ENCODE data around the gene LRRC38. TPM values are rescaled to one million over a fixed set of nuclear protein-coding genes. Genes with fewer than 3 reads are reported as not detected.
"Not testable (repeated sequence)": the region's sequence is repeated elsewhere in the genome, so short reads cannot be mapped to it uniquely, and the experiment has no call there.

The LRRC38 gene
- total and polyA plus RNA-seq, 2 donors (not counting 1 experiment from before 2014, with no cell fraction given): not detected

- Histone ChIP-seq H3K79me2 (ENCODE audit: control insufficient read depth, insufficient read depth, low read length) (no peaks in the 10 kb centered on the region), H3K4me1 (ENCODE audit: control insufficient read depth, extremely low read depth, insufficient read depth, low read length) (no peaks in the 10 kb centered on the region), H2AFZ (ENCODE audit: low read length) (no peak overlapping the region), H3K9ac (ENCODE audit: insufficient read depth, low read length) (no peak overlapping the region), H4K20me1 (ENCODE audit: control insufficient read depth, extremely low read depth, insufficient read depth, low read length) (no peaks in the 10 kb centered on the region), H3K27me3 (ENCODE audit: control insufficient read depth, insufficient read depth, low read length) (no peaks in the 10 kb centered on the region), H3K36me3 (ENCODE audit: control insufficient read depth, insufficient read depth, low read length) (no peaks in the 10 kb centered on the region), H3K9me3 (ENCODE audit: control insufficient read depth, insufficient read depth, low read depth, low read length) (no peaks in the 10 kb centered on the region), H3K4me2 (ENCODE audit: extremely low read depth, insufficient read depth, low read length) (no peak overlapping the region), H3K27ac (ENCODE audit: insufficient read depth, low read length) (no peak overlapping the region), H3K4me3 (replicated peaks in 1 of 4; ENCODE audit: control extremely low read depth in 1 of 4, insufficient read depth in 1 of 4, low read depth in 3 of 4, low read length in 4 of 4) (no peak overlapping the region)
- no peak for DNase-seq (ENCODE audit: low read depth in 2 of 2)
- TF ChIP-seq, protein P1, sequence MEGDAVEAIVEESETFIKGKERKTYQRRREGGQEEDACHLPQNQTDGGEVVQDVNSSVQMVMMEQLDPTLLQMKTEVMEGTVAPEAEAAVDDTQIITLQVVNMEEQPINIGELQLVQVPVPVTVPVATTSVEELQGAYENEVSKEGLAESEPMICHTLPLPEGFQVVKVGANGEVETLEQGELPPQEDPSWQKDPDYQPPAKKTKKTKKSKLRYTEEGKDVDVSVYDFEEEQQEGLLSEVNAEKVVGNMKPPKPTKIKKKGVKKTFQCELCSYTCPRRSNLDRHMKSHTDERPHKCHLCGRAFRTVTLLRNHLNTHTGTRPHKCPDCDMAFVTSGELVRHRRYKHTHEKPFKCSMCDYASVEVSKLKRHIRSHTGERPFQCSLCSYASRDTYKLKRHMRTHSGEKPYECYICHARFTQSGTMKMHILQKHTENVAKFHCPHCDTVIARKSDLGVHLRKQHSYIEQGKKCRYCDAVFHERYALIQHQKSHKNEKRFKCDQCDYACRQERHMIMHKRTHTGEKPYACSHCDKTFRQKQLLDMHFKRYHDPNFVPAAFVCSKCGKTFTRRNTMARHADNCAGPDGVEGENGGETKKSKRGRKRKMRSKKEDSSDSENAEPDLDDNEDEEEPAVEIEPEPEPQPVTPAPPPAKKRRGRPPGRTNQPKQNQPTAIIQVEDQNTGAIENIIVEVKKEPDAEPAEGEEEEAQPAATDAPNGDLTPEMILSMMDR (conservative IDR thresholded peaks at IDR 0.05 in 1 of 2, IDR thresholded peaks at IDR 0.05 in 1 of 2; ENCODE audit: low read depth in 1 of 2, low read length in 2 of 2): no peak
- TF ChIP-seq EZH2 (IDR thresholded peaks at IDR 0.05; ENCODE audit: low read length, missing control alignments): no peak
Measured at GRCh38 chr1:13435458-13435857, 78.3 kb downstream of the LRRC38 start.

DNA sequence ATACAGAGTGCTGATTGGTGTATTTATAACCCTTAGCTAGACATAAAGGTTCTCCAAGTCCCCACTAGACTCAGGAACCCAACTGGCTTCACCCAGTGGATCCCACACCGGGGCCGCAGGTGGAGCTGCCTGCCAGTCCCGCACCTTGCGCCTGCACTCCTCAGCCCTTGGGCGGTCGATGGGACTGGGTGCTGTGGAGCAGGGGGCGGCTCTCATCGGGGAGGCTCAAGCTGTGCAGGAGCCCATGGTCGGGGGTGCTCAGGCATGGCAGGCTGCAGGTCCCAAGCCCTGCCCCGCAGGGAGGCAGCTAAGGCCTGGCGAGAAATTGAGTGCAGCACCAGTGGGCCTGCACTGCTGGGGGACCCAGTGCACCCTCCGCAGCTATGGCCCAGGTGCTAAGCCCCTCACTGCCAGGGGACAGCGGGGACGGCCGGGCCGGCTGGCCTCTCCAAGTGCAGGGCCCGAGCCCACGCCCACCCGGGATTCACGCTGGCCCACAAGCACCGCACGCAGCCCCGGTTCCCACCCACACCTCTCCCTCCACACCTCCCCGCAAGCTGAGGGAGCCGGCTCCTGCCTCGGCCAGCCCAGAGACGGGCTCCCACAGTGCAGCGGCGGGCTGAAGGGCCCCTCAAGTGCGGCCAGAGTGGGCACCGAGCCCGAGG is 80.0 kb downstream of the LRRC38 start:
- DNase-seq (ENCODE audit: low read depth in 2 of 2); H3K27me3 ChIP-seq (ENCODE audit: control insufficient read depth, insufficient read depth, low read length); H4K20me1 ChIP-seq (ENCODE audit: control insufficient read depth, extremely low read depth, insufficient read depth, low read length); H3K27ac ChIP-seq (ENCODE audit: insufficient read depth, low read length); H3K79me2 ChIP-seq (ENCODE audit: control insufficient read depth, insufficient read depth, low read length); H3K4me2 ChIP-seq (ENCODE audit: extremely low read depth, insufficient read depth, low read length); H2AFZ ChIP-seq (ENCODE audit: low read length); H3K9ac ChIP-seq (ENCODE audit: insufficient read depth, low read length); H3K4me3 ChIP-seq (replicated peaks in 1 of 4; ENCODE audit: control extremely low read depth in 1 of 4, insufficient read depth in 1 of 4, low read depth in 3 of 4, low read length in 4 of 4); H3K9me3 ChIP-seq (ENCODE audit: control insufficient read depth, insufficient read depth, low read depth, low read length); H3K36me3 ChIP-seq (ENCODE audit: control insufficient read depth, insufficient read depth, low read length); H3K4me1 ChIP-seq (ENCODE audit: control insufficient read depth, extremely low read depth, insufficient read depth, low read length): not testable (repeated sequence)

GRCh38 chr1:13432251-13432650 is 81.6 kb downstream of the LRRC38 start:
- no peak for DNase-seq (ENCODE audit: low read depth in 2 of 2)
- Histone ChIP-seq H3K4me2 (ENCODE audit: extremely low read depth, insufficient read depth, low read length) (no peak overlapping the region), H3K79me2 (ENCODE audit: control insufficient read depth, insufficient read depth, low read length) (no peaks in the 10 kb centered on the region), H3K4me1 (ENCODE audit: control insufficient read depth, extremely low read depth, insufficient read depth, low read length) (no peaks in the 10 kb centered on the region), H2AFZ (ENCODE audit: low read length) (no peak overlapping the region), H3K9ac (ENCODE audit: insufficient read depth, low read length) (no peak overlapping the region), H3K36me3 (ENCODE audit: control insufficient read depth, insufficient read depth, low read length) (no peaks in the 10 kb centered on the region), H3K27me3 (ENCODE audit: control insufficient read depth, insufficient read depth, low read length) (no peaks in the 10 kb centered on the region), H3K9me3 (ENCODE audit: control insufficient read depth, insufficient read depth, low read depth, low read length) (no peaks in the 10 kb centered on the region), H4K20me1 (ENCODE audit: control insufficient read depth, extremely low read depth, insufficient read depth, low read length) (no peaks in the 10 kb centered on the region), H3K4me3 (replicated peaks in 1 of 4; ENCODE audit: control extremely low read depth in 1 of 4, insufficient read depth in 1 of 4, low read depth in 3 of 4, low read length in 4 of 4) (no peak overlapping the region), H3K27ac (ENCODE audit: insufficient read depth, low read length) (no peak overlapping the region)
- TF ChIP-seq, protein P1 (conservative IDR thresholded peaks at IDR 0.05 in 1 of 2, IDR thresholded peaks at IDR 0.05 in 1 of 2; ENCODE audit: low read depth in 1 of 2, low read length in 2 of 2): no peak
- TF ChIP-seq EZH2 (IDR thresholded peaks at IDR 0.05; ENCODE audit: low read length, missing control alignments): no peak
